Measurements from ENCODE around the gene MED25.

DNA sequence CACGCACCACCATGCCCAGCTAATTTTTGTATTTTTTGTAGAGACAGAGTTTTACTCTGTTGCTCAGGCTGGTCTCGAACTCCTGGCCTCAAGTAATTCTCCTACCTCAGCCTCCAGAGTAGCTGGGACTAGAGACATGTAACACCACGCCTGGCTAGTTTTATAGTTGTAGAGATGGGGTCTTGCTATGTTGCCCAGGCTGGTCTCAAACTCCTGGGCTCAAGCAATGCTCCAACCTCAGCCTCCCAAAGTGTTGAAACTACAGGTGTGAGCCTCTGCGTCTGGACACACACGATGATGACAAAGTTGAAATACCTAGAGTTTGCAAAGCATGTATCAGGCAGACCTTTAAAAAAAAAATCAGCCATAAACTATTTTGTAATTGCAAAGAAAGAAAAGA lies 28.3 kb downstream of the MED25 start:
- TF ChIP-seq CTCF (conservative IDR thresholded peaks at IDR 0.05) = no peak
- TF ChIP-seq EZH2 (IDR thresholded peaks at IDR 0.05; ENCODE audit: low read depth) = no peak
